Left cardiac atrium (tissue), 4 donors: Measurements from ENCODE around the gene PEX1. TPM values are rescaled to one million over a fixed set of nuclear protein-coding genes. Genes with fewer than 3 reads are reported as not detected.
"Not testable (repeated sequence)": the region's sequence is repeated elsewhere in the genome, so short reads cannot be mapped to it uniquely, and the experiment has no call there.

ENCODE experiments used
- ATAC-seq, 2 donors: fragments of 200-7000 bp; cut with Tn5 transposase; one replicate each; pipeline ENCODE4 v1.9.1; 2020; ENCODE audit warnings: mild to moderate bottlenecking in 2 of 2, moderate library complexity in 2 of 2
- DNase-seq: peaks from one replicate; pipeline ENCODE4 v3.0.0-alpha.2; 2020
- intact Hi-C, 2 donors: fragments of 100-400 bp; cut with DNase I; formaldehyde crosslinking; loops; one replicate each; pipeline versions ENCODE4 v1.14.1 to v1.15.1; 2022 to 2023
- long read RNA-seq: library from polyadenylated mRNA; unstranded; transcript quantifications from one replicate; pipeline ENCODE4 v2.0.0, GENCODE V29; 2021
- total RNA-seq, 2 donors: library from RNA; stranded (reverse); fragmentation: NEBNext Ultra II Directional; extraction: Animal tissue kit (Norgen Biotek cat#: 25700); gene quantifications; one replicate each; pipeline ENCODE4 v1.2.1, GENCODE V29; 2021
- donor health status: DM: no; HTN: yes; CAD: no.
- donor health status: DM: no; HTN: yes; CAD: no; lungs with severe emphysema.
- donor health status: DM: yes; HTN: yes; CAD: no.
- donor health status: Dilated cardiomyopathy.

Gene PEX1
- 10 to 100 TPM; 11.6 to 15.2 TPM for total RNA-seq
- long read RNA-seq, full-length matches to known transcripts: 15 of 22 reads
- long read RNA-seq, partial matches to known transcripts: 4 of 22 reads
- long read RNA-seq, other reads (novel, unspliced or antisense): 3 of 22 reads

DNA sequence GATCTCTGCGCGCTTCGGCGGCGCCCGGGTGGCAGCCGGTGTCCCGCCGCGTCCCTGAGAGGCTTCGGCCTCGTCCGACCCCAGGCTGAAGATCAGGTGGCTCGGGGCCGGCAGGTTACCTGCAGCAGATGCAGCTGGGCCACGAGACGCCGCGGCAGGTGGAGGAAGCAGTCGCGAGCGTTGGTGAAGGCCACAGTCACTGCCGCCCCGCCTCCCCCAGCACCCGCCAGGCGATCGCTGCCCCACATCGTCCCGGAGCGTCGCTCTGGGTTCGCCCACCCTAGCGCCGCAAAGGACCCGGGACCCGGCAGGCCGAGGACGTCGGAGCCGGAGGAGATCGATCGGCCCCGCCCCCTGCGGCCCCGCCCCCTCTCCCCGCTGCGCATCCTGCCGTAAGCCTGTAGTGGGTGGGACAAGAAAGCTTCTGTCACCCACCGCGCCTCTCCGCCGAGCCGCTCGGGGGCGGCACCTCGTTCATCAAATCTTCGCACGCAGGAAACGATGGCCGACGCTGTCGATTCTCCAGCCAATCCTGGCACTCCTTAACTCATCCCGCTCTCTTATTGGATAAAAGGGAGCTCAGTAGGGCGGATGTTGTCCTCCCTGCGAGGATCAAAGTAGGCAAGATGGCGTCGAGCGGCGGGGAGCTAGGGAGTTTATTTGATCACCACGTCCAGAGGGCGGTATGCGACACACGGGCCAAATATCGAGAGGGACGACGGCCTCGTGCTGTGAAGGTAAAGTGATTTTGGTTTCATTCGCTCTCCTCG is at the start of gene PEX1, which contains the start of gene RBM48:
Gene PEX1, minus strand, starts transcription at position 333 of the 770 bp plus-strand sequence. Its CDS starts 85 bp downstream, at position 248.
Gene RBM48, plus strand, starts transcription at position 608 of the 770 bp plus-strand sequence. Its CDS starts 19 bp downstream, at position 627.
- intact Hi-C loops: loop anchor here in 1 of 2 donors (10.0 kb wide), 1 partner anchor 56 kb away; no protein-coding TSS in a partner anchor
- DNase-seq (peak; percentile 96), ATAC-seq (peak; percentile 99)

GRCh38 chr7:92576296-92576695 is 48.0 kb upstream of the PEX1 start:
- intact Hi-C loops: no loop called here
- ATAC-seq: no peak
- DNase-seq: no peak

DNA sequence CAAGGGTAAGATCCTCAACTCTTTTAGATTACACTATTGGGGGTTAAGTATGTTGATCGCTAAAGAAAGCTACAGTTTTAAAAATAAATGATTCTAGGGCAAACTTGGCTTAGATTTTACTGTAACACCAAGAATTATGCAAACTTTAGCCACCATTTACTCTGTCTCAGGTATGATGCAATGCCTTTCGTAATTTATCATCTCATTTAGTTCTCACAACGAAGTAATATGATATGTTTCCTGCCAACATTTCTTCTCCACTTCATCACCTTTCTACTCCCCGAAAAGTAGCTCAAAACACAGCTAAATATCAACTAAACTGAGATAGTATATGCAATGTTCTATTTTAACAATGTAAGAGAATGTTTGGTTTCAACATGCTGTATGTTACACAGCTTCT is 40.8 kb upstream of the PEX1 start:
- intact Hi-C loops: no loop called here
- DNase-seq: no peak
- peak in 1 of 2 donors; percentile 70 for ATAC-seq

GRCh38 chr7:92567460-92567859 is 39.1 kb upstream of the PEX1 start:
- intact Hi-C loops: no loop called here
- ATAC-seq: no peak

GRCh38 chr7:92563345-92563744 is 35.0 kb upstream of the PEX1 start:
- ATAC-seq: no peak
- DNase-seq: no peak
- intact Hi-C loops: no loop called here

More at GRCh38 chr7:92567460-92567859, 39.1 kb upstream of the PEX1 start:
- no peak for DNase-seq

DNA sequence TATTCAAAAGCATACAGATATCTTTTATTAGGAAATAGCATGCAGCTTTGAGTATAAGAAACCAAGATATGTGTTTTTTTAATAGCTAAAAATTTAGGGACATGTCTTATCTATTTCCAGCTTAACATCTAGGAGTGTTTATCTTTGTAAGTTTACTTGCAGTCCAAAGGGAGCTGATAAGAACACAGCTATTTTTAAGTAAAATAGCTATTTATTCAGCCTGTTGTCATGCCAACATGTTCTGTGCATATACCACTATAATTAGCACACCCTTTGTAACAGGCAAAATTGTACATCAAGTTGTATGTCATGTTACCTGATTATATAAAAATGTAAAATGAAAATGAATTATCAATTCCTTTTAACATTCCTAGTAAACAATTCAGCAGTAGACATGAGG is 32.3 kb upstream of the PEX1 start:
- intact Hi-C loops: no loop called here

DNA sequence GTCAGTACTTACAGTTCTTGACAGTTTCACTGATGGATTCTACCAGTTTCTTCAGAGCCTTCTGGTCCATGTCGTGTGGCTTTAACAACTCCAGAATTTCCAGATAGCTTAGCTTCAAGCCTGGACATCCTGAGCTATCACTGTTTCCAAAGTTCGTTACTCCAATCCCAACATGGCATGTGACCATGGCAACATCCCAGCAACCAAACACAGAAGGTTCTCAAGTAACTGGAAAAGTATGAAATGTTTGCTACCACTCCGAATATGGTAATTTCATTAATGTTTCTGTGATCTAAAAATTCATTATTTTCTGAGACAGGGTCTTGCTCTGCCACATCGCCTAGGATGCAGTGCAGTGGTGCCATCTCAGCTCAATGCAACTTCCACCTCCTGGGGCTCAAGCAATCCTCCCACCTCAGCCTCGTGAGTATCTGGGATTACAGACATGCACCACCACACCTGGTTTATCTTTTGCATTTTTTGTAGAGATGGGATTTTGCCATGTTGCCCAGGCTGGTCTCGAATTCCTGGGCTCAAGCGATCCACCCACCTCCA is 29.6 kb upstream of the PEX1 start:
- no peak for DNase-seq
- ATAC-seq: no peak
- intact Hi-C loops: no loop called here

More for the DNA sequence above, 32.3 kb upstream of the PEX1 start:
- DNase-seq (no peak), ATAC-seq (no peak)

DNA sequence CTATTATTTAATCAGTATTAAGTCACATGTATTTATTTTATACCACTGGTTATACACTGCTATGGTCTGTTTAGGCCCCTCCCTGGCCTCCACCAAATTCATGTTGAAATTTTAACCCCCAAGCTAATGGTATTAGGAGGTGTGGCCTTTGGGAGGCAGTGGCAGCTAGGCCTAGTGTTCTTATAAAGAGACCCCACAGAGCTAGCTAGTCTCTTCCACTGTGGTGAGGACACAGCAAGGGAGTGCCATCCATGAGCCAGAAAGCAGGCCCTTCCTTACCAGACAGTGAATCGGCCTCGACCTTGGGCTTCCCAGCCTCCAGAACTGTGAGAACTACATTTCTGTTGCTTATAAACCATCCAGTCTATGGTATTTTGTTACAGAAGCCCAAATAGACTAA is 28.9 kb upstream of the PEX1 start:
- intact Hi-C loops: no loop called here
- no peak for DNase-seq

DNA sequence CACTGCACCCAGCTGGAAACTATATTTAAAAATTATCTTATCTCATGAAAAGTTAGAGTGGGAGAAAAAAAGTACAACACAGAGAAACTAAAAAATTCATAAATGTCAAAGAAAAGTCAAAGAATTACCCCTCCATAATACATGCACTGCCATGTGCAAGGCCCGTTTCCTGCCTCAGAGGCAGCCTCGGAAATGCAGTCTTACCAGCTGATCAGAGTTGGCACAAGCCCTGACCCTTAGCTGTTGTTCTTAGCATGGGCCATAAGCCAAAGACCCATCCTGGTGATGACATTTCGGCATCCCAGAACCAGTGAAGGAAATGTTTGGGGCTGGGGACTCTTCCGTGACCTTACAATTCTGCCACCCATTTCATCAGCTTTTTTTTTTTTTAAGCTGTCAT is 21.9 kb upstream of the PEX1 start:
- intact Hi-C loops: no loop called here
- ATAC-seq (peak; percentile 63 to 77), DNase-seq (no peak)

More for the DNA sequence above, 28.9 kb upstream of the PEX1 start:
- no peak for ATAC-seq

DNA sequence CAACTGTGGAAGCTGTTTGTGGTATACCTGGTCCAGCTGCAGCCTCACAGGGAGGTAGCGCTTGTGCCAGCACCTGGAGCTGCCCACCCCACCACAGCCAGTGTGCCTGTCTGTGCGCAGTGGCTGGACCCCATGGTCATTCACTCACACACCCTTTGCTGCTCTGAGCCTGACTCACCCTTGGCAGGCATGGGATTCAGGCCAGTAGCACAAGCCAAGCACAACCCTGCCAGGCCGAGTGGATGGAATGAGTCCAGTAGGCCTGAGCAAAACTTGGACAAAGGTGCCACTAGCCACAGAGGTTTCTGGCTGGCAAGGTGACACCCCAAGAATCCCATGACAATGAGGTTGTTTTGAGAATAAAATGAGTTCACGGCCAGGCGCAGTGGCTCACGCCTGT is 19.3 kb upstream of the PEX1 start:
- peak; percentile 42 for DNase-seq
- intact Hi-C loops: no loop called here
- ATAC-seq: peak; percentile 89 to 94

- ATAC-seq (peak; percentile 14 to 20), DNase-seq (no peak)
- intact Hi-C loops: no loop called here
Measured at GRCh38 chr7:92546856-92547497, 18.7 kb upstream of the PEX1 start.

GRCh38 chr7:92545116-92545515 is 16.8 kb upstream of the PEX1 start:
- DNase-seq, ATAC-seq, intact Hi-C loops: not testable (repeated sequence)

GRCh38 chr7:92543542-92543941 is 15.2 kb upstream of the PEX1 start:
- intact Hi-C loops, ATAC-seq, DNase-seq: not testable (repeated sequence)

GRCh38 chr7:92534572-92534971 is 6.3 kb upstream of the PEX1 start:
- DNase-seq (no peak), ATAC-seq (no peak)
- intact Hi-C loops: no loop called here

- intact Hi-C loops: loop anchor here in 1 of 2 donors (10.0 kb wide), 1 partner anchor 56 kb away; no protein-coding TSS in a partner anchor
- no peak for DNase-seq
- ATAC-seq: no peak
Measured at GRCh38 chr7:92528958-92529264, 591 bp upstream of the PEX1 start.

- DNase-seq: peak; percentile 49
- intact Hi-C loops: loop anchor here in 1 of 2 donors (10.0 kb wide), 1 partner anchor 57 kb away; no protein-coding TSS in a partner anchor
Measured at GRCh38 chr7:92527300-92528187, 776 bp downstream of the PEX1 start.

GRCh38 chr7:92523110-92523509 is 5.2 kb downstream of the PEX1 start:
- ATAC-seq (no peak), DNase-seq (no peak)
- intact Hi-C loops: loop anchor here in 1 of 2 donors (10.0 kb wide), 1 partner anchor 62 kb away; no protein-coding TSS in a partner anchor

More at GRCh38 chr7:92527300-92528187, 776 bp downstream of the PEX1 start:
- peak; percentile 48 to 69 for ATAC-seq

GRCh38 chr7:92520024-92520423 is 8.3 kb downstream of the PEX1 start:
- no peak for ATAC-seq

DNA sequence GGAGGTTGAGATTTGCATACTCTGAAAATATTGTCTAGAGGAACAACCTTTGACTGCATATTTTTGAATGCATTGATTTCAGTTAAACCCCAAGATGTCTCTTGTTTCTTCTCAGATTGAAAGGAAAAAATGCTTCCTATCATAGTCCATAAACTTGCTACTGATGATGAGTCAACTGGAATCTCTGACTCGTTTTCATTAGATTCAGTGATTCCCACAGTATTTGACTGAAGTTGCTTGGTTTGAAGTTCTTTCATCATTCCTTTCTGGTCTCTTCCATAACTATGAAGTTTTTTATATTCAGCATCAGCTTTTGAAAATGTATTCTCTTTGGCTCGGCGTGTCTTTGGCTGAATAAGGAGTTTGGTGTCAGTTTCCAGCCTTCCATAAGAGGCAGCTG is 10.7 kb downstream of the PEX1 start:
- DNase-seq: no peak
- no peak for ATAC-seq
- intact Hi-C loops: no loop called here

More at GRCh38 chr7:92520024-92520423, 8.3 kb downstream of the PEX1 start:
- DNase-seq: no peak
- intact Hi-C loops: loop anchor here in 1 of 2 donors (10.0 kb wide), 1 partner anchor 65 kb away; no protein-coding TSS in a partner anchor
